ENCODE measurements around the gene SNTB2. TPM values are rescaled to one million over a fixed set of nuclear protein-coding genes. Genes with fewer than 3 reads are reported as not detected.
A peak's percentile ranks its signal among the peaks of the same experiment; 100 is the strongest.

The SNTB2 gene
- polyA plus RNA-seq, 3 donors: 1.2 to 6.0 (median 5.0) TPM

DNA sequence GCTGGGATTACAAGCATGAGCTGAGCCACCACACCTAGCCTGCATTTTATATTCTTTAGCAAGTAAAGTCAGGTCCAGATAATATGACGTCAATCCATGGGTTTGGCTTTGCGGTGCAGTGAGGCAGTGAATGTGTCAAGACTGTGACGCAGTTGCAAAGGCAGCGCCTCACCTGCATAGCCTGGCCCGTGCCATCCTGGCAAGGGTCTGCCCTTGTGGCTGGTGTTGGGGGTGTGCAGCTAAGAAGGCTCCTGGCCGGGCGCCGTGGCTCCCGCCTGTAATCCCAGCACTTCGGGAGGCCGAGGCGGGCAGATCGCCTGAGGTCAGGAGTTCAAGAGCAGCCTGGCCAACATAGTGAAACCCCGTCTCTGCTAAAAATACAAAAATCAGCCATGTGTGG is 136.5 kb downstream of the SNTB2 start:
- WGBS (ENCODE audit: insufficient coverage): 94% methylated on average over 10 of the region's 14 CpGs
- Histone ChIP-seq H3K36me3 (replicated peaks in 1 of 2; ENCODE audit: control insufficient read depth in 1 of 2, insufficient read depth in 2 of 2, low read length in 2 of 2) (peaks cover 76 to 89% of the 10 kb centered on the region in 2 donors), H3K27ac (ENCODE audit: low read depth in 1 of 2, low read length in 2 of 2) (no peak overlapping the region), H3K27me3 (ENCODE audit: control insufficient read depth in 2 of 2, insufficient read depth in 2 of 2, low read length in 2 of 2) (no peaks in the 10 kb centered on the region), H2AFZ (ENCODE audit: insufficient read depth, low read depth, low read length, poor library complexity, severe bottlenecking) (no peak overlapping the region), H3K4me2 (replicated peaks; ENCODE audit: extremely low read depth, low read length, poor library complexity, severe bottlenecking) (no peak overlapping the region), H3K9me3 (replicated peaks in 1 of 2; ENCODE audit: control insufficient read depth in 1 of 2, insufficient read depth in 1 of 2, low read length in 2 of 2) (no peaks in the 10 kb centered on the region), H3K4me3 (replicated peaks in 1 of 3; ENCODE audit: low read depth in 2 of 3, low read length in 3 of 3) (no peak overlapping the region), H3K79me2 (ENCODE audit: insufficient read depth, low read length) (peaks cover 66% of the 10 kb centered on the region), H4K20me1 (ENCODE audit: insufficient read depth, low read length) (peaks cover 83% of the 10 kb centered on the region), H3K9ac (ENCODE audit: insufficient read depth, low read length, poor library complexity, severe bottlenecking) (no peak overlapping the region), H3K4me1 (ENCODE audit: control insufficient read depth in 1 of 2, insufficient read depth in 2 of 2, low read length in 2 of 2) (peaks cover 0 to 3% of the 10 kb centered on the region in 2 donors)
- TF ChIP-seq, protein P1, sequence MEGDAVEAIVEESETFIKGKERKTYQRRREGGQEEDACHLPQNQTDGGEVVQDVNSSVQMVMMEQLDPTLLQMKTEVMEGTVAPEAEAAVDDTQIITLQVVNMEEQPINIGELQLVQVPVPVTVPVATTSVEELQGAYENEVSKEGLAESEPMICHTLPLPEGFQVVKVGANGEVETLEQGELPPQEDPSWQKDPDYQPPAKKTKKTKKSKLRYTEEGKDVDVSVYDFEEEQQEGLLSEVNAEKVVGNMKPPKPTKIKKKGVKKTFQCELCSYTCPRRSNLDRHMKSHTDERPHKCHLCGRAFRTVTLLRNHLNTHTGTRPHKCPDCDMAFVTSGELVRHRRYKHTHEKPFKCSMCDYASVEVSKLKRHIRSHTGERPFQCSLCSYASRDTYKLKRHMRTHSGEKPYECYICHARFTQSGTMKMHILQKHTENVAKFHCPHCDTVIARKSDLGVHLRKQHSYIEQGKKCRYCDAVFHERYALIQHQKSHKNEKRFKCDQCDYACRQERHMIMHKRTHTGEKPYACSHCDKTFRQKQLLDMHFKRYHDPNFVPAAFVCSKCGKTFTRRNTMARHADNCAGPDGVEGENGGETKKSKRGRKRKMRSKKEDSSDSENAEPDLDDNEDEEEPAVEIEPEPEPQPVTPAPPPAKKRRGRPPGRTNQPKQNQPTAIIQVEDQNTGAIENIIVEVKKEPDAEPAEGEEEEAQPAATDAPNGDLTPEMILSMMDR (IDR thresholded peaks at IDR 0.05): no peak
- Mint-ChIP-seq H3K27me3 (ENCODE audit: low read depth in 3 of 3) (peaks cover 0 to 1% (median 0%) of the 10 kb centered on the region in 3 donors), H3K4me1 (peaks cover 16% of the 10 kb centered on the region), H3K9me3 (no peaks in the 10 kb centered on the region), H3K4me3 (no peak overlapping the region), H3K36me3 (peaks cover 73 to 94% of the 10 kb centered on the region in 2 donors), H3K27ac (peak overlapping the region in 1 of 7 donors; percentile 15)
- intact Hi-C loops (cut with micrococcal nuclease): no loop called here
- no peak for DNase-seq

GRCh38 chr16:69324013-69324531 is 137.1 kb downstream of the SNTB2 start:
- Mint-ChIP-seq H3K4me1 (peaks cover 23% of the 10 kb centered on the region), H3K27me3 (ENCODE audit: low read depth in 3 of 3) (peaks cover 0 to 1% (median 1%) of the 10 kb centered on the region in 3 donors), H3K27ac (peak overlapping the region in 2 of 7 donors; percentile 4 to 33), H3K9me3 (no peaks in the 10 kb centered on the region), H3K4me3 (no peak overlapping the region), H3K36me3 (peaks cover 67 to 92% of the 10 kb centered on the region in 2 donors)
- Histone ChIP-seq H3K27me3 (ENCODE audit: control insufficient read depth in 2 of 2, insufficient read depth in 2 of 2, low read length in 2 of 2) (no peaks in the 10 kb centered on the region), H3K4me3 (replicated peaks in 1 of 3; ENCODE audit: low read depth in 2 of 3, low read length in 3 of 3) (no peak overlapping the region), H2AFZ (ENCODE audit: insufficient read depth, low read depth, low read length, poor library complexity, severe bottlenecking) (no peak overlapping the region), H4K20me1 (ENCODE audit: insufficient read depth, low read length) (peaks cover 83% of the 10 kb centered on the region), H3K4me1 (ENCODE audit: control insufficient read depth in 1 of 2, insufficient read depth in 2 of 2, low read length in 2 of 2) (peaks cover under 1 to 10% of the 10 kb centered on the region in 2 donors), H3K4me2 (replicated peaks; ENCODE audit: extremely low read depth, low read length, poor library complexity, severe bottlenecking) (no peak overlapping the region), H3K9ac (ENCODE audit: insufficient read depth, low read length, poor library complexity, severe bottlenecking) (no peak overlapping the region), H3K9me3 (replicated peaks in 1 of 2; ENCODE audit: control insufficient read depth in 1 of 2, insufficient read depth in 1 of 2, low read length in 2 of 2) (no peaks in the 10 kb centered on the region), H3K36me3 (replicated peaks in 1 of 2; ENCODE audit: control insufficient read depth in 1 of 2, insufficient read depth in 2 of 2, low read length in 2 of 2) (peaks cover 70 to 89% of the 10 kb centered on the region in 2 donors), H3K79me2 (ENCODE audit: insufficient read depth, low read length) (peaks cover 68% of the 10 kb centered on the region), H3K27ac (ENCODE audit: low read depth in 1 of 2, low read length in 2 of 2) (peak overlapping the region in 1 of 2 donors; percentile 26)
- no peak for DNase-seq
- WGBS (ENCODE audit: insufficient coverage): 80% methylated on average over 3 of the region's 8 CpGs
- TF ChIP-seq, protein P1 (IDR thresholded peaks at IDR 0.05): no peak
- intact Hi-C loops (cut with micrococcal nuclease): no loop called here
